Sigmoid colon (tissue), 7 donors: ENCODE measurements around the gene CDC42BPG. TPM values are rescaled to one million over a fixed set of nuclear protein-coding genes. Genes with fewer than 3 reads are reported as not detected.

Experiments
- DNase-seq: peaks from one replicate; pipeline ENCODE4 v3.0.0-alpha.2; 2019
- H3K27ac ChIP-seq, 4 donors: fragments of 200-600 bp; sonication (generic); one replicate each; pipeline ENCODE4 v1.5.1; 2016 to 2019; ENCODE audit warnings: mild to moderate bottlenecking in 1 of 4
- H3K27me3 ChIP-seq, 3 donors: fragments of 200-600 bp; sonication (generic); one replicate each; pipeline ENCODE4 v1.5.1; 2019; ENCODE audit warnings: mild to moderate bottlenecking in 1 of 3
- H3K36me3 ChIP-seq, 4 donors: fragments of 200-600 bp; sonication (generic); one replicate each; pipeline ENCODE4 v1.5.1; 2016 to 2019
- H3K4me1 ChIP-seq, 4 donors: fragments of 200-600 bp; sonication (generic); one replicate each; pipeline ENCODE4 v1.5.1; 2017 to 2019
- H3K4me3 ChIP-seq, 4 donors: fragments of 200-600 bp; sonication (generic); one replicate each; pipeline ENCODE4 v1.5.1; 2017 to 2019; ENCODE audit warnings: mild to moderate bottlenecking in 2 of 4, moderate library complexity in 1 of 4
- H3K9me3 ChIP-seq, 4 donors: fragments of 200-600 bp in 3 of 4; sonication (generic) in 3 of 4; one replicate each; pipeline versions ENCODE4 v1.5.1 to v1.6.1; 2013 to 2019
- EP300 ChIP-seq, 4 donors: sonication (generic); formaldehyde crosslinking; IDR thresholded peaks; one replicate each; pipeline ENCODE4 v1.6.1; 2017; ENCODE audit warnings: antibody characterized with exemption in 4 of 4
- POLR2A ChIP-seq, 2 donors: fragments of 450-650 bp; IDR thresholded peaks; one replicate each; pipeline ENCODE4 v1.6.1; 2016; ENCODE audit warnings: antibody characterized with exemption in 2 of 2, mild to moderate bottlenecking in 2 of 2, moderate library complexity in 2 of 2
- POLR2AphosphoS5 ChIP-seq, 4 donors: sonication (generic); formaldehyde crosslinking; IDR thresholded peaks; one replicate each; pipeline ENCODE4 v1.6.1; 2017; ENCODE audit warnings: antibody characterized with exemption in 4 of 4
- WGBS, 2 donors: extraction: QIAGEN DNeasy Blood & Tissue Kit; methylation state at CpG; one replicate each; pipeline ENCODE4 v1.1.7; 2013; 5-methylcytosine and 5-hydroxymethylcytosine counted together
- intact Hi-C: fragments of 100-400 bp; cut with DNase I; formaldehyde crosslinking; loops from one replicate; pipeline ENCODE4 v1.15.1; 2023
- polyA plus RNA-seq, 3 donors: library from polyadenylated mRNA; stranded (reverse); fragments of 200-250 nt; gene quantifications; one replicate each; pipeline ENCODE4 v1.2.3, GENCODE V29; 2013
- total RNA-seq, 4 donors: library from RNA; depleted of rRNA; stranded (reverse); fragments of >200 nt; gene quantifications; one replicate each; pipeline ENCODE4 v1.1.0, GENCODE V29; 2016
- TF ChIP-seq, protein P1 (sequence below), 4 experiments: fragments of 450-650 bp in 3 of 4; fragments of 200-600 bp in 1 of 4; IDR thresholded peaks; one replicate each; pipeline ENCODE4 v1.5.1; 2016 to 2019; ENCODE audit warnings: antibody characterized with exemption in 4 of 4, mild to moderate bottlenecking in 3 of 4, moderate library complexity in 2 of 4
- donor health status: healthy with polysubstance abuse.
- donor health status: Bipolar disorder and iron deficiency.
- donor health status: healthy.

CDC42BPG gene
- total and polyA plus RNA-seq, 7 donors = 0.16 to 39.8 (median 10.3) TPM; not detected in 1

DNA sequence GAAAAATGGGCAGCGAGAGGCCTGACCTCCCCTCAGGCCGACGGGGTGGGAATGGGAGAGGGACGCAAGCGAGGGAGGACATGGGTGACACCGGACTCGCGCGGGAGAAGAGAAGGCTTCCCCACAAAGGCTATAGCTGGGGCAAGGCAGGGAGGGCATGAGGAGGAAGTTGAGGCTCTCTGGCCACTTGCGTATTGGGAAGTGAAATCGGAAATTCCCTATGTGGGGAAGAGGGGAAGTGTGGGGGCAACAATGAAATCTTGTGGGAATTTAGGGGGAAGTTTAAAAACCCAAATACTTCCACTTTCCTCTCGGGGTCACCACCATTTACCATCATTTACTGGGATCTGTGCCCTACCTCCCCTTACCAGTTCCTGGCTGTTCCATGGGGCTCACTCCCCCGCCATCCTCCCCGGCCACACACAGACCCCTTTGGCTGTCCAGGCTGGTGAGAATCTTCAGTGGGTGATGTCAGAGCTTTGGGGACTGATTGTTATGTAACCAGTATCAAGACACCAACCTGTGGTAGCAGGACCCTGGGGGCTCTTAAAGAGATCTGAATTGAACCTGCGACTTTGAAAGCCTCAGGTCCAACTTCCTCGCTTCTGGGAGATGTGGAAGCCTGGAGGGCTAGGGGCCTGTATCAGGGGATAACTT is 34.9 kb upstream of the CDC42BPG start:
- H3K4me1 ChIP-seq = peaks cover 0 to 47% (median 41%) of the 10 kb centered on the region in 4 donors
- intact Hi-C loops = no loop called here
- TF ChIP-seq EP300 (IDR thresholded peaks at IDR 0.05) (no peak), POLR2AphosphoS5 (IDR thresholded peaks at IDR 0.05) (no peak), POLR2A (IDR thresholded peaks at IDR 0.05) (no peak)
- TF ChIP-seq, protein P1, sequence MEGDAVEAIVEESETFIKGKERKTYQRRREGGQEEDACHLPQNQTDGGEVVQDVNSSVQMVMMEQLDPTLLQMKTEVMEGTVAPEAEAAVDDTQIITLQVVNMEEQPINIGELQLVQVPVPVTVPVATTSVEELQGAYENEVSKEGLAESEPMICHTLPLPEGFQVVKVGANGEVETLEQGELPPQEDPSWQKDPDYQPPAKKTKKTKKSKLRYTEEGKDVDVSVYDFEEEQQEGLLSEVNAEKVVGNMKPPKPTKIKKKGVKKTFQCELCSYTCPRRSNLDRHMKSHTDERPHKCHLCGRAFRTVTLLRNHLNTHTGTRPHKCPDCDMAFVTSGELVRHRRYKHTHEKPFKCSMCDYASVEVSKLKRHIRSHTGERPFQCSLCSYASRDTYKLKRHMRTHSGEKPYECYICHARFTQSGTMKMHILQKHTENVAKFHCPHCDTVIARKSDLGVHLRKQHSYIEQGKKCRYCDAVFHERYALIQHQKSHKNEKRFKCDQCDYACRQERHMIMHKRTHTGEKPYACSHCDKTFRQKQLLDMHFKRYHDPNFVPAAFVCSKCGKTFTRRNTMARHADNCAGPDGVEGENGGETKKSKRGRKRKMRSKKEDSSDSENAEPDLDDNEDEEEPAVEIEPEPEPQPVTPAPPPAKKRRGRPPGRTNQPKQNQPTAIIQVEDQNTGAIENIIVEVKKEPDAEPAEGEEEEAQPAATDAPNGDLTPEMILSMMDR (IDR thresholded peaks at IDR 0.05) = no peak

DNA sequence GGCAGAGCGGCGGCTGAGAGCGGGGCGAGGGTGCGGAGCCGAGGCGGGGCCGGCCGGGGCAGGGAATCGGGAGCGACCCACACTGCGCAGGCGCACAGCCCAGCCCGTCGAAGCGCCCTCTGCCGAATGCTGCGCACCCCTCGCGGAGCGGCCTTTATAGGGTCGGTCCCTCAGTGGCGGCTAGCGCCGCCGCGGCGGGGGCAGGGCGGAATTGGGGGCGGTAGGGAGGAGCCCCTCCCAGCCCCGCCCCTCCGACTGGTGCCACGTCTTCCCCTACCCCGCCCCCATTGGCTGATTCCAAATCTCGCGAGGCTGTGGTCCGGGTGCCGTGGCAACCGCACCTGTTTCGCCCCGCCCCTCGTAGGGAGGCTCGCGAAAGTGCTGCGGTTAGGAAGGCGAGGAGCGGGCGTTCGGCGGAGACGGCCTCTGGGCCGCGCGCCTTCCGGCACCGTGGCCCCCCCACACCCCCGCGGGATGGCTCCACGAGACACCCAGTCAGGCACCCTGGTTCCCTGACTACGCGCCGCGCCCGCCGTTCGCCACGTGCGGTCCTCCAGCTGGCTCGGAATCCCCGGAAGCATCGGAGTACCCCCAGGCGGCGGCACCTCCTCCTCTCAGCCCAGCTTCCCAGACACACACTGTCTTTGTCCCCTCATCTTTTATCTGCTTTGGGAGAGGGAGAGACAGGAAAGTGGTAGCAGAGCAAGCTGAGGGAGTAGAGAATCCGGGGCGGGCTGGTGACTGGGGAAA is 34.2 kb upstream of the CDC42BPG start, which contains the start of gene EHD1:
Gene EHD1, minus strand, starts transcription at position 128 of the 750 bp plus-strand sequence. CDS start 157 bp downstream, outside the sequence.
- H3K36me3 ChIP-seq = peaks cover 0 to 2% (median 0%) of the 10 kb centered on the region in 4 donors
- H3K4me3 ChIP-seq = peak within 1 kb of the TSS; percentile 61 to 89 (median 72)
- intact Hi-C loops = loop anchor here (1.0 kb wide), 1 partner anchor 14 kb away; no protein-coding TSS in a partner anchor
- TF ChIP-seq EP300 (IDR thresholded peaks at IDR 0.05) = no peak
- TF ChIP-seq POLR2AphosphoS5 (IDR thresholded peaks at IDR 0.05) = peak; percentile 92 to 100 (median 99)
- TF ChIP-seq, protein P1 (IDR thresholded peaks at IDR 0.05) = peak in 3 of 4 experiments; percentile 3 to 19 (median 15)
- TF ChIP-seq POLR2A (IDR thresholded peaks at IDR 0.05) = peak; percentile 96 to 97
- WGBS, 2 donors = 0% methylated on average over 75 of the region's 75 CpGs
- peak; percentile 99 for DNase-seq
- H3K4me1 ChIP-seq = peaks cover 0 to 49% (median 44%) of the 10 kb centered on the region in 4 donors
- peak within 1 kb of the TSS; percentile 92 to 97 (median 95) for H3K27ac ChIP-seq
- no peaks in the 10 kb centered on the region for H3K9me3 ChIP-seq
- H3K27me3 ChIP-seq = no peaks in the 10 kb centered on the region

More for the DNA sequence above, 34.9 kb upstream of the CDC42BPG start:
- Histone ChIP-seq H3K4me3 (peak overlapping the region; percentile 56 to 89 (median 64)), H3K27me3 (no peaks in the 10 kb centered on the region), H3K27ac (peak overlapping the region; percentile 92 to 97 (median 95)), H3K36me3 (no peaks in the 10 kb centered on the region), H3K9me3 (no peaks in the 10 kb centered on the region)
- WGBS, 2 donors = 18 to 19% methylated on average over 16 of the region's 16 CpGs
- no peak for DNase-seq

DNA sequence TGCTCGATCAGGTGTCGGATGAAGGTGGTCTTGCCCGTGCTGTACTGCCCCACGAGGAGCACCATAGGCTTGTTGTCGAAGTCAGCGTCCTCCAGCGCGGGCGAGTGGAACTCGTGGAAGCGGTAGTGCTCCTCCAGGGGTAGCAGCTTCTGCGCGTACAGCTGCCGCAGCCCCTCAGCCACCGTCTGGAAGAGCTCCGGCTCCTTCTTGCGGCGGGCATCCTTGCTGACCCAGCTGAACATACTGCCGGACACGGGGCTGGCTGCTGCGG is 33.7 kb upstream of the CDC42BPG start:
- peak overlapping the region; percentile 61 to 89 (median 72) for H3K4me3 ChIP-seq
- no peak for DNase-seq
- peak overlapping the region; percentile 84 to 97 (median 94) for H3K27ac ChIP-seq
- WGBS, 2 donors = 0% methylated on average over 21 of the region's 21 CpGs
- H3K9me3 ChIP-seq = no peaks in the 10 kb centered on the region
- peaks cover 4 to 7% (median 5%) of the 10 kb centered on the region in 4 donors for H3K36me3 ChIP-seq
- intact Hi-C loops = loop anchor here (1.0 kb wide), 1 partner anchor 14 kb away; no protein-coding TSS in a partner anchor
- H3K4me1 ChIP-seq = peaks cover 0 to 54% (median 49%) of the 10 kb centered on the region in 4 donors
- no peaks in the 10 kb centered on the region for H3K27me3 ChIP-seq
- TF ChIP-seq, protein P1 (IDR thresholded peaks at IDR 0.05) = peak in 1 of 4 experiments; percentile 25
- no peak for TF ChIP-seq EP300 (IDR thresholded peaks at IDR 0.05)

DNA sequence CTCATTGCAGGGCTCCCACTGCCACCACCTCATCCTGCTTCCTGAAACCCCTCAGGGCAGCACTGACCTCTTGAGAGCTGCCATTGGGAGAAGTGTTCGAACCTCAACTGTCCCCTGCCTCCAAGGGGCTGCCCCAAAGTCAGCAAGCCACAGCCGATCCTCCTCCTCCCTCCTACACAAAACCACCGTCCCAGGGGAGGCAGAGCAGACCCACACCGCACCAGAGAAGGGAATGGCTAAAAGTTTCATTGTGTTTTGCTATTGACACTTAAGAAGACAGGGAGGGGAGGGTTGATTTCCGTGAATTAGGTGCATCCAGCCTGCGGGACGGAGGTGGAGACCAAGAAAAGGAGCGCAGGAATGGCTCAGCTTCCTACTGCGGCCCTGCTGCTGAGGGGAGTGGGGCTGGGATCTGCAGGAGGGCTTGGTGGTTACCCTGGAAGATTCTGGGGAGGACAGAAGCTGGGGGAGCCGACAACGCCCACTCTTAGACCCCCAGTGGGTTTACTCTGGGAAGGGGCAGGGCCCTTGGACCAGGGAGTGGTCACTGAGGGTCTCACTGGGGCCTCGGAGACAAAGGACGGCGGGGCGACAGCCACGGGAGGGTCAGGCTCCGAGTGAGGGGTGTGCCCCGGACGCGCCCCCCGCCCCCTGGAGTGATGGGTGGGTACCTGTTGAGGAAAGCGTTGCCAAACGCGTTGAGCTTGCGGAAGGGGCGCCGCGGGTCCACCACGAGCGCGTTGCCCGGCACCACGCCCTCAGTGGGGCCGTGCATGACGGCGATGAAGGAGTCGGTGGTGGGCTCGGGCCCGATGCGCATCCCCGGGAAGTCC is 33.2 kb upstream of the CDC42BPG start:
- TF ChIP-seq EP300 (IDR thresholded peaks at IDR 0.05) = no peak
- no peak for TF ChIP-seq POLR2AphosphoS5 (IDR thresholded peaks at IDR 0.05)
- TF ChIP-seq, protein P1 (IDR thresholded peaks at IDR 0.05) = no peak
- TF ChIP-seq POLR2A (IDR thresholded peaks at IDR 0.05) = no peak
- intact Hi-C loops = loop anchor here (1.0 kb wide), 1 partner anchor 13 kb away; no protein-coding TSS in a partner anchor
- Histone ChIP-seq H3K27me3 (no peaks in the 10 kb centered on the region), H3K4me3 (peak overlapping the region; percentile 61 to 89 (median 72)), H3K4me1 (peaks cover 0 to 59% (median 55%) of the 10 kb centered on the region in 4 donors), H3K9me3 (no peaks in the 10 kb centered on the region), H3K27ac (peak overlapping the region; percentile 84 to 97 (median 94)), H3K36me3 (peaks cover 5 to 12% (median 10%) of the 10 kb centered on the region in 4 donors)
- WGBS, 2 donors = 0 to 1% methylated on average over 41 of the region's 41 CpGs
- DNase-seq = no peak
